Measurements from ENCODE around the gene SH2D2A. TPM values are rescaled to one million over a fixed set of nuclear protein-coding genes. Genes with fewer than 3 reads are reported as not detected.
"Not testable (repeated sequence)": the region's sequence is repeated elsewhere in the genome, so short reads cannot be mapped to it uniquely, and the experiment has no call there.

SH2D2A gene
- total and polyA plus RNA-seq, 4 donors, result 0.33 to 0.53 (median 0.51) TPM; not detected in 1

DNA sequence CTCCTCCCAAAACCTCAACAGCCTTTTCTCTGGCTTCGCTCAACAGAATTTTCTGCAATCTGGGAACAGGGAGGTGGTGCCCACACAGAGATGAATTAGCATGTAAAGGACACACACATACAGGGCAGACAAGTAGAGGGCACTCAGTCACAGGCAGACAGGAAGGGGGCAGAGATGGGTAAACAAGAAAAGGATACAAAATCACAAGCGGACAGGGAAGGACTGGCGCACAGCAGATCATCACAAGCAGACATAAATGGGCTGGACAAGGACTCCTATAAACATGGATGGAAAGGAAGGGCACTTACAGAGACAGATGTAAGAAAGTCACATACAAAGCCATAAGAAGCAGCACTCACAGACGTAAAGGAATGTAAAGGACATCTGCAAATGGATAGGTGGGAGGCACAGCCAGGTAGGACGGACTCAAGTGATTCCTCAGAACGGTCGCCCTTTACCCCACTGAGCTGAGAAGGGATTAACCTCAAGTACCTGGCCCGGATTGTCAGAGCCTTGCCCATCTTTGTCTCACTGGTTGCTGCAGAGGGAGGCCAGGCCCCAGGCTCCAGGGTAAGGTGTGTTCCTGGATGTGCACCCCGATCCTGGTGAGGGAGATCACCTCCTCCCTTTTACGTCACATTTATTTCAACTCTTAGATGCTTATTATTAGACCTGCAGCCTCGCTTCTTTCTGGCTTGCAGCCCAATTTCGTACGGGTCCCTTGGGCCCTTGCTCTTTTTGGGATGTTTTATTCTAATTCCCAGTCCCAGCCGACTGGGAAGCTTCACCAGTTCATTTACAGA, 50.1 kb downstream of the SH2D2A start:
- Histone ChIP-seq H3K36me3 (ENCODE audit: control insufficient read depth, insufficient read depth, low read length) (peaks cover 6% of the 10 kb centered on the region), H3K4me3 (ENCODE audit: low read depth, low read length) (peak overlapping the region; percentile 99), H3K4me1 (ENCODE audit: control insufficient read depth, insufficient read depth, low read length) (peaks cover 18% of the 10 kb centered on the region), H3K9me3 (ENCODE audit: control insufficient read depth, insufficient read depth, low read length) (no peaks in the 10 kb centered on the region), H3K27ac (ENCODE audit: low read depth, low read length) (peak overlapping the region; percentile 98), H3K27me3 (ENCODE audit: control insufficient read depth, insufficient read depth, low read length) (no peaks in the 10 kb centered on the region)
- WGBS (ENCODE audit: insufficient coverage), result 11% methylated on average over 12 of the region's 14 CpGs
- peak in 1 of 6 donors; percentile 57 for DNase-seq (ENCODE audit: low read depth in 4 of 6, low spot score in 6 of 6)

DNA sequence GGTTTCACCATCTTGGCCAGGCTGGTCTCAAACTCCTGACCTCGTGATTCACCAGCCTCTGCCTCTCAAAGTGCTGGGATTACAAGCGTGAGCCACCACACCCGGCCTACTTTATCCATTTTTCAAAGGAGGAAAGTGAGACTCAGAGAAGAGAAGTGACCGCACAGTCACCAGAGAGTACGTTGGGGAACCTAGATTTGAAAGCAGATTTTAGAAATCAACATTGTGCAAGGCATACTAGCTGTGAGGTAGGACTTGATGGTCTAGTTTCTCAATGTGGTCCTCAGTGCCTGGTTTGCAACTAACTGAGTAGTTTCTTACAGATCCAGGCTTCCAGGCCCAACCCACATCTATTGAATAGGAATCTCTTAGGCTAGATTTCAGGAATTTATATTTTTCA, 51.0 kb downstream of the SH2D2A start:
- H3K36me3 ChIP-seq (ENCODE audit: control insufficient read depth, insufficient read depth, low read length), result no peaks in the 10 kb centered on the region
- H3K27ac ChIP-seq (ENCODE audit: low read depth, low read length), result no peak overlapping the region
- H3K4me3 ChIP-seq (ENCODE audit: low read depth, low read length), result no peak overlapping the region
- H3K9me3 ChIP-seq (ENCODE audit: control insufficient read depth, insufficient read depth, low read length), result no peaks in the 10 kb centered on the region
- no peaks in the 10 kb centered on the region for H3K27me3 ChIP-seq (ENCODE audit: control insufficient read depth, insufficient read depth, low read length)
- DNase-seq (ENCODE audit: low read depth in 4 of 6, low spot score in 6 of 6), result no peak
- H3K4me1 ChIP-seq (ENCODE audit: control insufficient read depth, insufficient read depth, low read length), result peaks cover 15% of the 10 kb centered on the region
- no CpG with 5 or more reads among the region's 5 CpGs for WGBS (ENCODE audit: insufficient coverage)

DNA sequence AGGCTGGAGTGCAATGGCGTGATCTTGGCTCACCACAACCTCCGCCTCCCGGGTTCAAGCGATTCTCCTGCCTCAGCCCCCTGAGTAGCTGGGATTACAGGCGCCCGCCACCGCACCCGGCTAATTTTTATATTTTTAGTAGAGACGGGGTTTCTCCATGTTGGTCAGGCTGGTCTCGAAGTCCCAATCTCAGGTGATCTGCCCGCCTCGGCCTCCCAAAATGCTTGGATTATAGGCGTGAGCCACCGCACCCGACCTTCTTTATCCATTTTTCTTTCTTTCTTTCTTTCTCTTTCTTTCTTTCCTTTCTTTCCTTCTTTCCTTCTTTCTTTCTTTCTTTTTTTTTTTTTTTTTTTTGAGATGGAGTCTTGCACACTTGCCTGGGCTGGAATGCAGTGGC, 51.5 kb downstream of the SH2D2A start:
- H3K4me1 ChIP-seq (ENCODE audit: control insufficient read depth, insufficient read depth, low read length), result peaks cover 15% of the 10 kb centered on the region
- 92% methylated on average over 7 of the region's 15 CpGs for WGBS (ENCODE audit: insufficient coverage)
- H3K4me3 ChIP-seq (ENCODE audit: low read depth, low read length); H3K27ac ChIP-seq (ENCODE audit: low read depth, low read length); H3K9me3 ChIP-seq (ENCODE audit: control insufficient read depth, insufficient read depth, low read length); H3K27me3 ChIP-seq (ENCODE audit: control insufficient read depth, insufficient read depth, low read length); H3K36me3 ChIP-seq (ENCODE audit: control insufficient read depth, insufficient read depth, low read length); DNase-seq (ENCODE audit: low read depth in 4 of 6, low spot score in 6 of 6): not testable (repeated sequence)

DNA sequence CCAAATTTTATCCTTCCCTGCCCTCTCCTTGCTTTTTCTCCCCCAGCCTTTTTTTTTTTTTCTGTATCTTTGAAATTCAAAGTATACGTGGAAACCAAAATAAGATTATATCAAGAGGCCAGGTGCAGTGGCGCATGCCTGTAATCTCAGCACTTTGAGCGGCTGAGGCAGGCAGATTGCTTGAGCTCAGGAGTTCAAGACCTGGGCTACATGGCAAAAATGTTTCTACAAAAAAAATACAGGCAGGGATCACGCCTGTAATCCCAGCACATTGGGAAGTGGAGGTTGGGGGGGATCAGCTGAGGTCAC, 55.9 kb downstream of the SH2D2A start:
- no peak overlapping the region for H3K27ac ChIP-seq (ENCODE audit: low read depth, low read length)
- no peaks in the 10 kb centered on the region for H3K27me3 ChIP-seq (ENCODE audit: control insufficient read depth, insufficient read depth, low read length)

DNA sequence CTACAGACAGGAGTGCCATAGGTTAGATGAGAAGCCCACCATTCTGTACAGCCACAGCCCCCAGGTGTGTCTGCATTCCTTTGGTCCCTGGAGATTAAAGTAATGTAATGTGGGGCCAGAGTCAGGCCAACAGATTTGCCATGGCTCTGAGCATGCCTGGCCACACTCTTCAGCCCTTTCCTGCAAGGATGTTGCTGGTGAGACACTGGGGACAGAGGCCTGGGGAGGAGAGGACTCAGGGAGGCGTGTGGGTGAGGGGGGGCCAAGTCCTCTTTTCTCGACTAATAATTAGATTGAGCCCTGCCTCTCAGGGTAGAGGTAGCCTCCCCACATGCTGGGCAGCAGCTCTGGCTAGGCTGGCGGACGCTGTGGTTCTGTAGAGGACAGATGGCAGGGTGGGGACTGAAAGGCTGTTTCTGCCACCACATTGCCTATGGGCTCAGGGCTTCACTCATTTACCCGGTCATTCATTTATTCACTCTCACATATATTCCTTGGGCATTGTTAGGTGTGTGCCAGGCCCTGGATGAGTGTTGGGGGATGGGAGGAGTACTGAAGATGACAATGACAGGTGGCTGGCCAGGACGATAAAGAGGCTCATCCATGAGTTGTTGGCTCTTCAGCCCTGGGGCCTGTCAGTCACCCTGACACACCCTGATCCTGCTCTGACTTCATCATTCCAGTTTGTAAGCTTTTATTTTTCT, 56.4 kb downstream of the SH2D2A start:
- H3K27me3 ChIP-seq (ENCODE audit: control insufficient read depth, insufficient read depth, low read length), result no peaks in the 10 kb centered on the region
- DNase-seq (ENCODE audit: low read depth in 4 of 6, low spot score in 6 of 6), result no peak
- no peak overlapping the region for H3K4me3 ChIP-seq (ENCODE audit: low read depth, low read length)
- WGBS (ENCODE audit: insufficient coverage), result 29% methylated on average over 1 of the region's 6 CpGs
- H3K27ac ChIP-seq (ENCODE audit: low read depth, low read length), result no peak overlapping the region
- no peaks in the 10 kb centered on the region for H3K36me3 ChIP-seq (ENCODE audit: control insufficient read depth, insufficient read depth, low read length)
- no peaks in the 10 kb centered on the region for H3K9me3 ChIP-seq (ENCODE audit: control insufficient read depth, insufficient read depth, low read length)
- no peaks in the 10 kb centered on the region for H3K4me1 ChIP-seq (ENCODE audit: control insufficient read depth, insufficient read depth, low read length)

More for the DNA sequence above, 55.9 kb downstream of the SH2D2A start:
- DNase-seq (ENCODE audit: low read depth in 4 of 6, low spot score in 6 of 6), result no peak
- Histone ChIP-seq H3K9me3 (ENCODE audit: control insufficient read depth, insufficient read depth, low read length) (no peaks in the 10 kb centered on the region), H3K36me3 (ENCODE audit: control insufficient read depth, insufficient read depth, low read length) (no peaks in the 10 kb centered on the region), H3K4me1 (ENCODE audit: control insufficient read depth, insufficient read depth, low read length) (no peaks in the 10 kb centered on the region), H3K4me3 (ENCODE audit: low read depth, low read length) (no peak overlapping the region)
- 97% methylated on average over 2 of the region's 4 CpGs for WGBS (ENCODE audit: insufficient coverage)

DNA sequence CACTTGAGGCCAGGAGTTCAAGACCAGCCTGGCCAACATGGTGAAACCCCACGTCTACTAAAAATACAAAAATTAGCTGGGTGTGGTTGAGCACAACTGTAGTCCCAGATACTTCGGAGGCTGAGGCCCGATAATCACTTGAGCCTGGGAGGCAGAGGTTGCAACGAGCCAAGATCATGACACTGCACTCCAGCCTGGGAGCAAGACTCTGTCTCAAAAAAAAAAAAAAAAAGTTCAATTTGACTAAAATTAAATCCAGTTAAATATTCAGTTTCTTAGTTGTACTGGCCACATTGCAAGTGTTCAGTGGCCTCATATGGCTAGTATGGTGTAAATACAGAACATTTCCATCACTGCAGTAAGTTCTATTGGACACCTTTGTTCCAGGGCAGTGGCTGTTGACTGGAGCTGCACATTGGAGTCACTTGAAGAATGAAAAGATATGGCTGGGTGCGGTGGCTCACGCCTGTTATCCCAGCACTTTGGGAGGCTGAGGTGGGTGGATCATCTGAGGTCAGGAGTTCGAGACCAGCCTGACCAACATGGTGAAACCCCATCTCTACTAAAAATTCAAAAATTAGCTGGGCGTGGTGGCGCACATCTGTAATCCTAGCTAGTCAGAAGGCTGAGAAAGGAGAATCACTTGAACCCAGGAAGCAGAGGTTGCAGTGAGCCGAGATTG, 58.9 kb downstream of the SH2D2A start:
- H3K27me3 ChIP-seq (ENCODE audit: control insufficient read depth, insufficient read depth, low read length); H3K4me1 ChIP-seq (ENCODE audit: control insufficient read depth, insufficient read depth, low read length); H3K27ac ChIP-seq (ENCODE audit: low read depth, low read length); H3K36me3 ChIP-seq (ENCODE audit: control insufficient read depth, insufficient read depth, low read length); H3K4me3 ChIP-seq (ENCODE audit: low read depth, low read length); DNase-seq (ENCODE audit: low read depth in 4 of 6, low spot score in 6 of 6); H3K9me3 ChIP-seq (ENCODE audit: control insufficient read depth, insufficient read depth, low read length): not testable (repeated sequence)
- WGBS (ENCODE audit: insufficient coverage), result 96% methylated on average over 9 of the region's 10 CpGs

DNA sequence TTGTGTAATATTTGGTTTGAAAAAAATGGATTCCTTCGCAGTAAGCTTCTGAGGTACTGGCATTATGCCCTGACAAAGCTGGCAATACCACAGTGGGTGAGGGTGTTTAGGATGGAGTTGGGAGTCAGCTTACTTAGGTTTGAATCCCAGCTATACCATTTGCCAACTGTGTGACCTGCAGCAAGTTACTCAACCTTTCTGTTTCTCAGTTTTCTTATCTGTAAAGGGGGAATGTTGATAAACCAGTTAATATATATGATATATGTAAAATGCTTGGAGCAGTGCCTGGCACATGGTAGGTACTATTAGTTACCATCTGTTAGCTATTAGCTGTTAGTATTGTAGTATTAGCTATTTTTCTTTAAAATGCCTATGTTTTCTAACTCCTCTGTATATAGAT, 60.3 kb downstream of the SH2D2A start:
- H3K27ac ChIP-seq (ENCODE audit: low read depth, low read length), result no peak overlapping the region
- H3K4me1 ChIP-seq (ENCODE audit: control insufficient read depth, insufficient read depth, low read length), result peaks cover 11% of the 10 kb centered on the region
- no peak overlapping the region for H3K4me3 ChIP-seq (ENCODE audit: low read depth, low read length)
- H3K9me3 ChIP-seq (ENCODE audit: control insufficient read depth, insufficient read depth, low read length), result no peaks in the 10 kb centered on the region
- no peaks in the 10 kb centered on the region for H3K36me3 ChIP-seq (ENCODE audit: control insufficient read depth, insufficient read depth, low read length)
- DNase-seq (ENCODE audit: low read depth in 4 of 6, low spot score in 6 of 6), result no peak
- H3K27me3 ChIP-seq (ENCODE audit: control insufficient read depth, insufficient read depth, low read length), result no peaks in the 10 kb centered on the region
- WGBS (ENCODE audit: insufficient coverage), result 100% methylated on average over 1 of the region's 1 CpG

Other genes with a start within 250 kb of the SH2D2A start
- 1 to 10 TPM; 4.9 to 7.3 TPM for gene IQGAP3, start 244.3 kb downstream of the SH2D2A start, total RNA-seq
- 10 to 100 TPM in 1 of 2 donors, 1 to 10 TPM in 1; 6.8 to 10.4 TPM for gene IQGAP3, start 244.3 kb downstream of the SH2D2A start, polyA plus RNA-seq (ENCODE audit: insufficient read length in 2 of 2)
- not detected for gene TTC24, start 237.1 kb downstream of the SH2D2A start, total RNA-seq
- gene TTC24, start 237.1 kb downstream of the SH2D2A start, polyA plus RNA-seq (ENCODE audit: insufficient read length in 2 of 2), result not detected
- gene NAXE, start 225.1 kb downstream of the SH2D2A start, total RNA-seq, result 100 to 1,000 TPM in 1 of 2 donors, 10 to 100 TPM in 1; 53.5 to 113 TPM
- gene NAXE, start 225.1 kb downstream of the SH2D2A start, polyA plus RNA-seq (ENCODE audit: insufficient read length in 2 of 2), result 100 to 1,000 TPM; 107 TPM
- gene GPATCH4, start 215.4 kb downstream of the SH2D2A start, total RNA-seq, result 1 to 10 TPM; 9.5 to 9.7 TPM
- gene GPATCH4, start 215.4 kb downstream of the SH2D2A start, polyA plus RNA-seq (ENCODE audit: insufficient read length in 2 of 2), result 10 to 100 TPM; 41.7 to 44.5 TPM
- gene HAPLN2, start 197.4 kb downstream of the SH2D2A start, total RNA-seq, result 1 to 10 TPM; 7.3 to 9.4 TPM
- 10 to 100 TPM; 37.7 to 38.8 TPM for gene HAPLN2, start 197.4 kb downstream of the SH2D2A start, polyA plus RNA-seq (ENCODE audit: insufficient read length in 2 of 2)
- gene BCAN, start 174.7 kb downstream of the SH2D2A start, total RNA-seq, result 100 to 1,000 TPM; 181 to 240 TPM
- gene BCAN, start 174.7 kb downstream of the SH2D2A start, polyA plus RNA-seq (ENCODE audit: insufficient read length in 2 of 2), result 1,000 to 10,000 TPM in 1 of 2 donors, 100 to 1,000 TPM in 1; 973 to 1,252 TPM
- gene NES, start 139.4 kb downstream of the SH2D2A start, total RNA-seq, result 10 to 100 TPM; 37.9 to 61.8 TPM
- 100 to 1,000 TPM in 1 of 2 donors, 10 to 100 TPM in 1; 96.9 to 111 TPM for gene NES, start 139.4 kb downstream of the SH2D2A start, polyA plus RNA-seq (ENCODE audit: insufficient read length in 2 of 2)
- gene CRABP2, start 111.3 kb downstream of the SH2D2A start, total RNA-seq, result 100 to 1,000 TPM in 1 of 2 donors, 10 to 100 TPM in 1; 35.6 to 482 TPM
- gene CRABP2, start 111.3 kb downstream of the SH2D2A start, polyA plus RNA-seq (ENCODE audit: insufficient read length in 2 of 2), result 100 to 1,000 TPM in 1 of 2 donors, 10 to 100 TPM in 1; 37.7 to 139 TPM
- gene METTL25B, start 88.4 kb downstream of the SH2D2A start, total RNA-seq, result 10 to 100 TPM in 1 of 2 donors, 1 to 10 TPM in 1; 8.1 to 27.4 TPM
- 10 to 100 TPM; 35.9 to 36.0 TPM for gene METTL25B, start 88.4 kb downstream of the SH2D2A start, polyA plus RNA-seq (ENCODE audit: insufficient read length in 2 of 2)
- 10 to 100 TPM in 1 of 2 donors, 1 to 10 TPM in 1; 9.2 to 25.9 TPM for gene ISG20L2, start 88.1 kb downstream of the SH2D2A start, total RNA-seq
- gene ISG20L2, start 88.1 kb downstream of the SH2D2A start, polyA plus RNA-seq (ENCODE audit: insufficient read length in 2 of 2), result 10 to 100 TPM; 38.1 to 39.2 TPM
- gene MRPL24, start 75.8 kb downstream of the SH2D2A start, total RNA-seq, result 10 to 100 TPM; 22.9 to 61.1 TPM
- gene MRPL24, start 75.8 kb downstream of the SH2D2A start, polyA plus RNA-seq (ENCODE audit: insufficient read length in 2 of 2), result 10 to 100 TPM; 54.5 to 59.8 TPM
- gene HDGF, start 65.2 kb downstream of the SH2D2A start, total RNA-seq, result 100 to 1,000 TPM in 1 of 2 donors, 10 to 100 TPM in 1; 69.8 to 197 TPM
- 100 to 1,000 TPM; 154 to 161 TPM for gene HDGF, start 65.2 kb downstream of the SH2D2A start, polyA plus RNA-seq (ENCODE audit: insufficient read length in 2 of 2)
- gene PRCC, start 49.3 kb downstream of the SH2D2A start, total RNA-seq, result 10 to 100 TPM; 23.9 to 37.1 TPM
- gene PRCC, start 49.3 kb downstream of the SH2D2A start, polyA plus RNA-seq (ENCODE audit: insufficient read length in 2 of 2), result 100 to 1,000 TPM; 105 to 110 TPM
- 1 to 10 TPM in 1 of 2 donors, under 1 TPM in 1; 0.40 to 5.2 TPM for gene INSRR, start 42.3 kb upstream of the SH2D2A start, total RNA-seq
- gene INSRR, start 42.3 kb upstream of the SH2D2A start, polyA plus RNA-seq (ENCODE audit: insufficient read length in 2 of 2), result 1 to 10 TPM in 1 of 2 donors, under 1 TPM in 1; 0.70 to 3.4 TPM
- 10 to 100 TPM in 1 of 2 donors, 1 to 10 TPM in 1; 2.6 to 13.5 TPM for gene NTRK1, start 44.0 kb upstream of the SH2D2A start, total RNA-seq
- 1 to 10 TPM; 1.7 to 2.8 TPM for gene NTRK1, start 44.0 kb upstream of the SH2D2A start, polyA plus RNA-seq (ENCODE audit: insufficient read length in 2 of 2)
- gene PEAR1, start 76.9 kb upstream of the SH2D2A start, total RNA-seq, result 10 to 100 TPM in 1 of 2 donors, 1 to 10 TPM in 1; 3.5 to 12.7 TPM
- 10 to 100 TPM in 1 of 2 donors, 1 to 10 TPM in 1; 5.6 to 11.6 TPM for gene PEAR1, start 76.9 kb upstream of the SH2D2A start, polyA plus RNA-seq (ENCODE audit: insufficient read length in 2 of 2)
- gene LRRC71, start 103.8 kb upstream of the SH2D2A start, total RNA-seq, result 1 to 10 TPM in 1 of 2 donors, under 1 TPM in 1; 0.30 to 4.5 TPM
- 1 to 10 TPM; 8.0 to 8.5 TPM for gene LRRC71, start 103.8 kb upstream of the SH2D2A start, polyA plus RNA-seq (ENCODE audit: insufficient read length in 2 of 2)
- gene ARHGEF11, start 228.9 kb upstream of the SH2D2A start, total RNA-seq, result 10 to 100 TPM; 38.6 to 40.7 TPM
- 10 to 100 TPM; 54.8 to 60.1 TPM for gene ARHGEF11, start 228.9 kb upstream of the SH2D2A start, polyA plus RNA-seq (ENCODE audit: insufficient read length in 2 of 2)